OCI-LY7 (cell line): ENCODE results near the gene JCHAIN. TPM values are rescaled to one million over a fixed set of nuclear protein-coding genes. Genes with fewer than 3 reads are reported as not detected.

ENCODE experiments used
- BruUV-seq: library from RNA; stranded (reverse); fragments of 400-500 nt; replicated peaks from 2 replicates; lab custom pipeline; 2021; lab: Mats Ljungman, UMichigan
- CTCF ChIA-PET: fragments of 300-600 bp; sonication (Branson Sonifier 250); formaldehyde crosslinking; loops from one replicate; lab custom pipeline; 2022; ENCODE audit warnings: antibody characterized with exemption; ENCODE audit not compliant: unreplicated experiment; lab: Charles Lee
- POLR2A ChIA-PET: fragments of 300-600 bp; sonication (Branson Sonifier 250); formaldehyde crosslinking; loops from one replicate; lab custom pipeline; 2022; ENCODE audit warnings: antibody characterized with exemption; lab: Charles Lee
- DNase-seq: peaks from one replicate; pipeline ENCODE4 v3.0.0-alpha.2; 2015; ENCODE audit warnings: low spot score
- H2AFZ ChIP-seq: fragments of 200-600 bp; sonication (generic), shearing (Covaris generic); 2 replicates; pipeline ENCODE4 v1.6.1; 2014; ENCODE audit warnings: mild to moderate bottlenecking, antibody characterized with exemption, low read length, moderate library complexity
- H3K27ac ChIP-seq: fragments of 200-600 bp; sonication (generic); 2 replicates; pipeline ENCODE4 v1.5.1; 2014; ENCODE audit warnings: mixed run types, low read depth, mild to moderate bottlenecking, moderate library complexity, low read length, inconsistent platforms; ENCODE audit not compliant: poor library complexity, severe bottlenecking
- H3K36me3 ChIP-seq: fragments of 200-600 bp; sonication (generic); 2 replicates; pipeline ENCODE4 v1.6.1; 2014; ENCODE audit warnings: mild to moderate bottlenecking, antibody characterized with exemption, low read length, moderate library complexity, mixed read lengths; ENCODE audit not compliant: insufficient read depth
- H3K4me1 ChIP-seq: fragments of 200-600 bp; sonication (generic); 2 replicates; pipeline ENCODE4 v1.5.1; 2014; ENCODE audit warnings: mild to moderate bottlenecking, low read length; ENCODE audit not compliant: insufficient read depth, poor library complexity, severe bottlenecking
- H3K4me2 ChIP-seq: fragments of 200-600 bp; sonication (generic); 2 replicates; pipeline ENCODE4 v1.6.1; 2014; ENCODE audit warnings: mild to moderate bottlenecking, low read length
- H3K4me3 ChIP-seq: fragments of 200-600 bp; sonication (generic); 2 replicates; pipeline ENCODE4 v1.5.1; 2014; ENCODE audit warnings: mild to moderate bottlenecking, low read depth, low read length; ENCODE audit not compliant: poor library complexity, severe bottlenecking
- H3K79me2 ChIP-seq: fragments of 200-600 bp; sonication (generic); 2 replicates; pipeline ENCODE4 v1.6.1; 2016; ENCODE audit warnings: low read depth, mild to moderate bottlenecking, low read length, moderate library complexity, mixed read lengths; ENCODE audit not compliant: insufficient read depth
- H3K9me2 ChIP-seq: fragments of 200-600 bp; sonication (generic); 2 replicates; pipeline ENCODE4 v1.6.1; 2016; ENCODE audit warnings: mild to moderate bottlenecking, low read length, mixed read lengths; ENCODE audit not compliant: insufficient read depth
- H3K9me3 ChIP-seq: fragments of 200-600 bp; sonication (generic); 2 replicates; pipeline ENCODE4 v1.6.1; 2014; ENCODE audit warnings: mild to moderate bottlenecking, mixed run types, low read length, mixed read lengths
- H4K20me1 ChIP-seq: fragments of 200-600 bp; sonication (generic); 2 replicates; pipeline ENCODE4 v1.6.1; 2014; ENCODE audit warnings: mild to moderate bottlenecking, antibody characterized with exemption, low read length, moderate library complexity, mixed read lengths; ENCODE audit not compliant: insufficient read depth
- EZH2phosphoT487 ChIP-seq: fragments of 200-600 bp; sonication (generic); IDR thresholded peaks from 2 replicates; pipeline ENCODE4 v1.6.1; 2018; ENCODE audit warnings: low read depth, borderline replicate concordance, mild to moderate bottlenecking, mixed run types, antibody characterized with exemption, low read length, moderate library complexity, mixed read lengths
- intact Hi-C: fragments of 100-400 bp; cut with micrococcal nuclease; formaldehyde crosslinking; loops from one replicate; pipeline ENCODE4 v1.10.0; 2022; ENCODE audit not compliant: unreplicated experiment
- total RNA-seq, 2 experiments: library from RNA; depleted of rRNA in 1 of 2; stranded (reverse); fragments of >200 nt in 1 of 2; shearing (Covaris generic) in 1 of 2; gene quantifications; 2 replicates each; pipeline ENCODE4 v1.2.3, GENCODE V29; 2014 to 2022
- TF ChIP-seq, protein P1 (sequence below): fragments of 200-600 bp; sonication (generic); conservative IDR thresholded peaks from 2 replicates; pipeline ENCODE4 v1.5.1; 2014; ENCODE audit warnings: mild to moderate bottlenecking, antibody characterized with exemption, low read length, moderate library complexity, mixed read lengths

JCHAIN gene
- total RNA-seq, 2 experiments from 2014 or later: 1,492 to 1,542 TPM

GRCh38 chr4:70627620-70628019 lies 38.7 kb downstream of the JCHAIN start:
- no peak overlapping the region for H3K27ac ChIP-seq
- POLR2A ChIA-PET: interaction anchor here (0.6 to 2.3 kb wide), 6 partner anchors 9 to 330 kb away, joined by 3 to 16 read pairs (median 4); no protein-coding TSS in a partner anchor
- no peak for TF ChIP-seq EZH2phosphoT487
- TF ChIP-seq, protein P1, sequence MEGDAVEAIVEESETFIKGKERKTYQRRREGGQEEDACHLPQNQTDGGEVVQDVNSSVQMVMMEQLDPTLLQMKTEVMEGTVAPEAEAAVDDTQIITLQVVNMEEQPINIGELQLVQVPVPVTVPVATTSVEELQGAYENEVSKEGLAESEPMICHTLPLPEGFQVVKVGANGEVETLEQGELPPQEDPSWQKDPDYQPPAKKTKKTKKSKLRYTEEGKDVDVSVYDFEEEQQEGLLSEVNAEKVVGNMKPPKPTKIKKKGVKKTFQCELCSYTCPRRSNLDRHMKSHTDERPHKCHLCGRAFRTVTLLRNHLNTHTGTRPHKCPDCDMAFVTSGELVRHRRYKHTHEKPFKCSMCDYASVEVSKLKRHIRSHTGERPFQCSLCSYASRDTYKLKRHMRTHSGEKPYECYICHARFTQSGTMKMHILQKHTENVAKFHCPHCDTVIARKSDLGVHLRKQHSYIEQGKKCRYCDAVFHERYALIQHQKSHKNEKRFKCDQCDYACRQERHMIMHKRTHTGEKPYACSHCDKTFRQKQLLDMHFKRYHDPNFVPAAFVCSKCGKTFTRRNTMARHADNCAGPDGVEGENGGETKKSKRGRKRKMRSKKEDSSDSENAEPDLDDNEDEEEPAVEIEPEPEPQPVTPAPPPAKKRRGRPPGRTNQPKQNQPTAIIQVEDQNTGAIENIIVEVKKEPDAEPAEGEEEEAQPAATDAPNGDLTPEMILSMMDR: no peak
- no peaks in the 10 kb centered on the region for H3K9me3 ChIP-seq
- H3K4me2 ChIP-seq: no peak overlapping the region
- no peaks in the 10 kb centered on the region for H4K20me1 ChIP-seq
- H3K9me2 ChIP-seq: no peaks in the 10 kb centered on the region
- DNase-seq: no peak
- CTCF ChIA-PET: no interaction called here
- no TSS peak for BruUV-seq
- no peaks in the 10 kb centered on the region for H3K79me2 ChIP-seq
- H3K4me1 ChIP-seq: peaks cover 18% of the 10 kb centered on the region
- H3K36me3 ChIP-seq: peaks cover 9% of the 10 kb centered on the region; the same call in 1 of the 2 replicates
- H3K4me3 ChIP-seq: no peak overlapping the region
- intact Hi-C loops: no loop called here
- no peak overlapping the region for H2AFZ ChIP-seq

- ChIA-PET CTCF (no interaction called here), POLR2A (interaction anchor here (0.6 to 1.2 kb wide), 3 partner anchors 10 to 105 kb away, joined by 3 to 4 read pairs (median 4); no protein-coding TSS in a partner anchor)
- intact Hi-C loops: no loop called here
- no peak for TF ChIP-seq EZH2phosphoT487
- TF ChIP-seq, protein P1: no peak
- Histone ChIP-seq H4K20me1 (no peaks in the 10 kb centered on the region), H3K79me2 (no peaks in the 10 kb centered on the region), H3K36me3 (0 out of 2 replicates have a peak, but pooled peaks cover 4% of the 10 kb centered on the region), H3K4me3 (no peak overlapping the region), H3K4me1 (peaks cover 10% of the 10 kb centered on the region), H3K9me2 (no peaks in the 10 kb centered on the region), H3K4me2 (no peak overlapping the region), H3K27ac (no peak overlapping the region), H2AFZ (no peak overlapping the region), H3K9me3 (no peaks in the 10 kb centered on the region; the same call in 1 of the 2 replicates)
- no TSS peak for BruUV-seq
- DNase-seq: no peak
These were observed 42.0 kb downstream of the JCHAIN start for GRCh38 chr4:70624226-70624793.

GRCh38 chr4:70623323-70623722 lies 43.0 kb downstream of the JCHAIN start:
- DNase-seq: no peak
- Histone ChIP-seq H4K20me1 (no peaks in the 10 kb centered on the region), H3K4me3 (no peak overlapping the region), H3K9me3 (no peaks in the 10 kb centered on the region; the same call in 1 of the 2 replicates), H3K27ac (no peak overlapping the region), H3K4me2 (no peak overlapping the region), H2AFZ (no peak overlapping the region), H3K9me2 (no peaks in the 10 kb centered on the region), H3K79me2 (no peaks in the 10 kb centered on the region), H3K36me3 (0 out of 2 replicates have a peak, but pooled peaks cover 7% of the 10 kb centered on the region), H3K4me1 (peaks cover 6% of the 10 kb centered on the region)
- intact Hi-C loops: no loop called here
- POLR2A ChIA-PET: no interaction called here
- CTCF ChIA-PET: no interaction called here
- TF ChIP-seq, protein P1: no peak
- no peak for TF ChIP-seq EZH2phosphoT487
- BruUV-seq: no TSS peak
